Activated CD8-positive, alpha-beta memory T cell treated with anti-CD3 and anti-CD28 coated beads, Interleukin-2, amount 50 U/mL, for 24 hours (primary cell): ENCODE data around the gene C1QL1.

Experiments
- DNase-seq: peaks from one replicate; pipeline ENCODE4 v3.0.0-alpha.2; 2020; ENCODE audit errors: extremely low read depth

The C1QL1 gene

DNA sequence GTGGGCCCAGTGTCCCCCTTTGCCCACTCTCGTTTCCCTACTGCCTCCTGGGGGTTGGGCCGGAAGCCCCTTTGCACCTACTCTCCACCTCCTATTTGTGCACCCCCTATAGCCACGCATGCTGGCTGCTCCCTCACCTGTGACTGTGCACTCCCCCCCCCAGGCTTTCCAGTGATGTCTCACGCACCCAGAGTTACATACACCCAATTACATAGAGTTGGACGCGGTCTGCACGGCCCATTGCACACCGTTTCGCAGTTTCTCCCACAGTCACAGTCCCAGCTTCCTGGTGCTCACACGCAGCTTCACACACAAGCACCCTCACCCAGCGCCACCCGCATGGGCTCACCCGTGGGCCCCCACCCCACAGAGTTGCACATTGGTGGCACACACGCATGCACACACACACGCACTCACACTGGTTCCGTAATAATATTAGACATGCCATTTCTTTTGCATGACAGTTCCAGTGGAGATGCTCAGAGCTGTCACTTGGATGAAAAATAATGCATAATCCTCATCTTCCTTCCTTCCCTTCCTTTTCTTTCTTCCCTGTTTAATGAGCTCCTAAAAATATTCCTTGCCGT is 21.5 kb upstream of the C1QL1 start:
- no peak for DNase-seq

DNA sequence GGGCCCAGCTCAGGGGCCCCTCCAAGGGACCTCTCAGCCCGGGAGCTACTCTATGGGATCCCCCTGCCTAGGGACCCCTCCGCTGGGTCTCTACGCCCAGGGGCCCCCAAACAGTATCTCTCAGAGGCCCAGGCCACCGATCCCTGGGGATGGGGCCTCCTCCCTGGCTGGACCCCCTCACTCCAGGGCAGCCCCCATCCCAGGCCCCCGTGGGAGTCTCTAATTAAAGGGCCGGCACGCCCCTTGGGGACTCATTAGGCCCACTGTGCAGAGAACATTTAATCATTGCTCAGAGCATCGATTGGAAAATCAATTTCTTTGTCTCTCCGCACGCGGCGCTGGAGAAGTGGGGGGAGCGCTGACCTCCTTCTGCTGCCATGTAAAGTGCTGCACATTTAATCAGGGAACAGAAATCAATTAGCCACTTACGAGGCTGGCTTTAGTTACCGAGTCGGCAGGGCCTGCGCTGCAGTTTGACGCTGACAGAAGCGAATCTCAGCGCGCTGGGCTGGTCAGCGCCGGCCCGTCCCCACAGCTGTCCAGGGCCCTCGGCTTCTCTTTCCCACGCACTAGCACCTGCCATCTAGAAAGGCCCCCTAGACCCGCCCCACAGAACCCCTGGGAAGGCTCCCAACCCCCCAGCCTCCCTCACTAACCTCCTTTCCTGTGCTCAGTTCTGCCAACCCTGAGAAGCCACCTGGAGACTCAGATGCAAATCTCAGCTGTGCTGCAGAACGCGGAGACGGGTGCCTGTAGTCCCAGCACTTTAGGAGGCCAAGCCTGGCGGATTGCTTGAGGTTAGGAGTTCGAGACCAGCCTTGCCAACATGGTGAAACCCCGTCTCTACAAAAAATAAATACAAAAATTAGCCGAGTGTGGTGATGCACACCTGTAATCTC is 20.2 kb upstream of the C1QL1 start:
- no peak for DNase-seq

DNA sequence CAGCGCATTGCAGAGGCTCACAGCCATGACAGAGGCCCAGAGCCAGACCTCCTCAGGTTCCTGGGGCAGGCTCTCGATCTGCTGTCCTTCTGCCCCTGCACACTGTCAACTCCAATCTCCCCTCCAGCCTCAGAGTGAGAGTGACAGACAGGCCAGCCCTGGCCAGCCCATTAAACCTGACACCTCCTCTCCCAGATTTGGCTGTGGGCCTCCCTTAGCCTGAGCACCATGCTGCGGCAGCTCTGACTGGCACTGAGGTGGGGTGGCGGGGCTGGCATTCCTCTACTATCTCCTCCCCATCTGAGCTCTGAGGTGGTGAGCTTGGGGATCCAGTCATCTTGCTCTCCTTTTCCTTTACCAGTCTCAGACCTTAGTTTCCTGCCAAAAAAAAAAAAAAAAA is 15.5 kb upstream of the C1QL1 start:
- no peak for DNase-seq

DNA sequence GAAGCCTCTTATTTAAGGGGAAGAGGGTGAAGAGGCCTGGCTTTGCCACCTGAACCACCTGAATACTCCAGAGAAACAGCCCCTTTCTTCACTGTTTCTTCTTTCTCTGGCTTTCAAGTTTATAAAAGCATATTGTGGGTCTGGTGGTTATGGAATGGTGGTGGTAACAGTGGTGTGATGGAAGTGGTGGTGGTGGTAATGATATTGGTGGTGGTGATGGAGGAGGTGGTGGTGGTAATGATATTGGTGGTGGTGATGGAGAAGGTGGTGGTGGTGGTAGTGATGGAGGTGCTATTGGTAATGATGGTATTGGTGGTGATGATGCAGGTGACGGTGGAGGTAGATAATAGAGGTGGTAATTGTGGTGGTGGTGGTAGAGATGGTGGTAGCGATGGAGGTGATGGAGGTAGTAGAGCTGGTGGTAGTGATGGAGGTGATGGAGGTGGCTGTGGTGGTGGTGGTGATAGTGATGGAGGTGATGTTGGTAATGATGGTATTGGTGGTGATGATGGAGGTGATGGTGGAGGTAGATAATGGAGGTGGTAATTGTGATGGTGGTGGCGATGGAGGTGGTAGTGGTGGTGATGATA is 14.1 kb upstream of the C1QL1 start:
- DNase-seq = no peak

DNA sequence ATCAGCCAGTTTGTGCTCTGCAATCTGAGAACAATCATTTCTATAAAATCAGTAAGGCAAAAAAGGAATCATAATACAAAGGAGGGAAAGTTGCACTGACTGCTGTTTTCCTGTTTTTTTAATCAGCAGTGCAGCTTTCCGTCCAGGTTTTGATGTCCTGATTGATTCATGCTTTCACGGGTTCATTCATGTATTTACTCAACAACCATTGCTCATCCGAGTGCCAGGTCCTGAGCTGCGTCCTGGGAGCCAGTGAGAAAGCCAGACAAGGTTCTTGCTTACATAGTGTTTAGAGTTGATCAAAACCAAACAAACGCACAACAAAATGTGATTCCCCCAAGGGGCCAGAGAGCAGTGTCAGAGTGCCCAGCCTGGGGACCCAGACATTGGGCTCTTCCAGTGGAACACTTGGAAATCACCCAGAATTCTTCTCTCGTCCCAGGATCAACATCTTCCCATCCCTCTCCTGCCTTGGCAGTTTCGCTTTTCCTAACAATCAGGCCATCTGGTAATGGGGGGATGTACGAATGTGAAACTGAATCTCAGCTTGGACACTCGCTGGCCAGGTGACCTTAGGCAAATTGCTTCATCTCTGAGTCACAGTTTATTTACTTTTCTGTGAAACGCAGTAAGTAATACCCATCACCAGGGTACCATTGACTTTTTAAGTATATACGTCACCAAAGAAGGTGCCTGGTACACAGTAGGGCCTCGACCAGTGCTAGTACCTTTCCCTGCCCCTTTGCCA is 13.3 kb upstream of the C1QL1 start:
- DNase-seq = no peak

DNA sequence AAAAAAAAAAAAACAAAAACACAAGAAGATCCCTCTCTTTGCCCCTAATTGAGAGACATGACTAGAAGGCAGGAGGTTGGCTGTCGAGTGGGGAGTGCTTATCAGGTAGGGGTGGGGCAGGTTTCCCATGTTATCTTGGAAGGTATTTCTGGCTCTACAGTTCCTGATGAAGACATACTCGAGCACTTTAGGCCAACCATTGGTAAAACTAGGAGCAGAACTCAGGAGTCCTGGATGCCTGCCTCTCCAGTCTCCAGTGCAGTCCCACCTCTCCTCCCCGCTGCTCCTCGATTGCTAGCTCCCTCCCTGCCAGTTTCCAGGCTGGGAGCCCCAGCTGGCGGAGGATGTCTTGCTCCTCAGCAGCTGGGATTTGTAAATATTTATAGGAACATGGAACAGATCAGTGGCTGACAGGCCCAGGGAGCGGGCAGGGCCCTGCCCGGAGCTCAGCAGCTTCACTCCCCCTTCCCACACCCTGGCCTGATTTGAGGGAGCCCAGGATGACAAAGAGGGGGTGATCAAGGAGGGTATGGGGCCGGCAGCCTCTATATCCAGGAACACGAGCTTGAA is 11.4 kb upstream of the C1QL1 start:
- no peak for DNase-seq

DNA sequence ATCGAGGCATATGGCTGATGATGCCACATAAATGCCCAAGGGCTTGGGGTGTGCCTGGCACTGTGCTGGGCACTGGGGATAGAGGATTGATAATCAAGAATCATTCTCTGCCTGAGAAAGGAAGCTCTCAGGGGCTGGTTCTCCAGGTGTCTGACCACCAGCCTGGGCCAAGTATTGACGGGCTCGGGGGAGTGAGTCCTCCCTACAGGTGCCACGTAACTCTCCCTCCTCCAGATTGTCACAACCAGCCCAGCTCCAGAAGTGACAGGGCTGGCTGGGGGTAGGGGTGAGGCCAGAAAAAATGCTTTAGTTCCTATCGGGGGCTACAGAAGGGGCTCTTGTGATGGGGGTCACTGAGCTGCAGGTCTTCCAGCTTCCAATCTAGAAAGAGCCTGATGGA is 10.7 kb upstream of the C1QL1 start:
- DNase-seq = no peak

DNA sequence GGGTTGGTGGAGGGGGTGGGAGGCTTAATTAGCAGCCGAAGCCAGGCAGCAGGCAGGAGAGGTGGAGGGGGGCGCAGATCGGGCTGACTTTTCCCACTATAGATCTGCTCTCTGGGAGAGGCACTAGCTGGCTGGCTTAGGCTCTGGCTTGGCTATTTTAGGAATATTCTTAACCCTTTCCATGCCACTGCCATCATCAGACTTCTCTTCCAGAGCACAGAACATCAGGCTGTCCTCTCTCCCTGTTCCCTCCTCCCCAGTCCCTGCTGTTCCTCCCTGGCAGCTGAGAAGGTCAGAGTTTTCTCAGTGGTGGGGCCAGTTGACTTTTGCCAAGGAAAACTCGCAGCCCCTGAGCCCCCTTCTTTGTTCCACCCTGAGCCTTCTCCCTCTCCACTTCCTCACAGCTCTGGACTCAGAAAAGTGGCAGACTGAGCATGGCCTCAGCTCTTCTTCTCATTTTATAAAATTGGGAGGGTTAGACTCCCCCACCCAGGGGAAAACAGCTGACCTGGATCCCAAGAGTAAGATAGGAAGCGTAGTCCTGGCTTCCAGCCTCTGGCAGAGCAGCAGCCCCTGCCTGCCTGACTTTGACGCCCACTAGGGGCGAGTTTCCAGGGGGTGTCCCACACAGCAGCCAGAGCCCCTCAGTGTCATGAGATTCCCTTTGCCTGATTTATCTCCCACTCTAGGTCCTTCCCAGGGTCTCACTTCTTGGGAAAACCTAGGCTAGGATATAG is 9.9 kb upstream of the C1QL1 start:
- DNase-seq = no peak

DNA sequence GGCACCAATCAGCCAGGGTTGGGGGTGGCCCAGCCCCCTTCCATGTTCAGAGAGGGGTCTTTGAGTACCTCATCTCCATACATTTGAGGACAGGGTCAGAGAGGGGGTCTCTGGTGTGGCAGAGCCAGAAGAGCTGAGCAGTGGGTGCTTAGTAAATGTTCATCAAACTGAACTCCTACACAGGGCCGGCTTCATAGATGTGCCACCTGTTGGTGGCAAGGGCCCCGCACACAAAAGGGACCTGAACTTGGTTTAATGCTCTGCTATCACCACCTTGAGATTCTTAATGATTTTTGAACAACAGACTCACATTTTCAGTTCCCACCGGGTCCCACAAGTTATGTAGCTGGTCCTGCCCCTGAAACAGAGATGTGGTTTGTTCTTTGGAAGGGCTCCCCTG is 9.0 kb upstream of the C1QL1 start:
- no peak for DNase-seq

DNA sequence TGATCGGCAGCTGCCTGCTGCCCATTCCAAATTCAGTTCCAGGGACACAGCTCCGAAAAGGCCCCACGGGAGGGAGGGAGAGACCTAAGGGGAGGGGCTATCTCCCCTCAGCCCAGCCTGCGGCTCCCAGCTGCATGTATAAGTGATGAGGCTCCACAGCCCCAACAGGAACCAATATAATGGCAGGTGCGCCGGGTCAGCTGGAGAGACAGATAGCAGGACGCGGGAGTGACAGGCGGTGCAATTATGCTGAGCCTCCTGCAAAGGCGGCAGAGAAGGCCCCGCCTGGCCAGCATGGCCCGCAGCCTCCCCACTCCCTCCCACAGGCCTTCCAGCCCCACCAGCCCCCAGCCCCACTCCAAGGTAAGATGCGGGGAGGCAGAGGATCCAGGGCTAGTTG is 8.1 kb upstream of the C1QL1 start:
- no peak for DNase-seq

DNA sequence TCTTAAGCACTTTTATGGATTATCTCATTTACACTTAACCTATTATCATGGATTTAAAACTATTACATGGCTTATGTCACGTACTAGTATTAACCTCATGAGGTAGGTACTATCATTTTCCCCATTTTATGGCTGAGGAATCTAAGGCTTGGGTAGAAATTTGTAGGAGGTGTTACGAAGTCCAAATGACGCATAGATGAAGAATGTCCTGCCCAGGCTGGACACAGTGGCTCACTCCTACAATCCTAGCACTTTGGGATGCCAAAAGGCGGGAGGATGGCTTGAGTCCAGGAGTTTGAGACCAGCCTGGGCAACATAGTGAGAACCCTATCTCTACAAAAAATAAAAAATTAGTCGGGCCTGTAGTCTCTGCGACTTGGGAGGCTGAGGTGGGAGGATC is 4.8 kb upstream of the C1QL1 start:
- no peak for DNase-seq

DNA sequence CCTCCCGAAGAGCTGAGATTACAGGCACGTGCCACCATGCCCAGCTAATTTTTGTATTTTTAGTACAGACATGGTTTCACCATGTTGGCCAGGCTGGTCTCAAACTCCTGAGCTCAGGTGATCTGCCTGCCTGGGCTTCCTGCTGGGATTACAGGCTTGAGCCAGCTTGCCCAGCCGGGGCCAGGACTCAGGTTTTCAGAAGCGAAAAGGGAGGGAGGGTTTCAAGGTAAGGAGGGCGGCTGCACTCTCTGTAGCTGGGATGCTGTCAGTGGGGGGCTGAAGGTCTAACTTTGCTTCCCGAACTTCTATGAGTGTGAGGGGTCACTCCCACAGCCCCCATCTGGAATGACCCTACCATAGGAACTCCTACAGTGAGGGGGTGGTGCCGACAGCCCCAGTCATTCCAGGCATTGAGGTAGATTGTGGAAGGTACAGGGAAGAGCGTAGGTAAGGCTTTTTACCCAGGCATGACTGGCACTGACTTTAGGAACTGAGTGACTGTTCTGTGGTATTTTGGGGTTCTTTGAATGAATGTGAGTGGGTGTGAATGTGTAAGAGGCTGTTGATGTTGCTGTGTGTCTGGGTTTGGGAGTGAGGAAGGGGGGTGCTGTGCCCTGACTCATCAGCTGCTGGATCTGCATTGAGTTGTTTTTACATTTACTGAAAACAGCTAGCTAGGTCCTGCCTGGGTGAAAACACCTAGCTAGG is 3.8 kb upstream of the C1QL1 start:
- peak; percentile 31 for DNase-seq

DNA sequence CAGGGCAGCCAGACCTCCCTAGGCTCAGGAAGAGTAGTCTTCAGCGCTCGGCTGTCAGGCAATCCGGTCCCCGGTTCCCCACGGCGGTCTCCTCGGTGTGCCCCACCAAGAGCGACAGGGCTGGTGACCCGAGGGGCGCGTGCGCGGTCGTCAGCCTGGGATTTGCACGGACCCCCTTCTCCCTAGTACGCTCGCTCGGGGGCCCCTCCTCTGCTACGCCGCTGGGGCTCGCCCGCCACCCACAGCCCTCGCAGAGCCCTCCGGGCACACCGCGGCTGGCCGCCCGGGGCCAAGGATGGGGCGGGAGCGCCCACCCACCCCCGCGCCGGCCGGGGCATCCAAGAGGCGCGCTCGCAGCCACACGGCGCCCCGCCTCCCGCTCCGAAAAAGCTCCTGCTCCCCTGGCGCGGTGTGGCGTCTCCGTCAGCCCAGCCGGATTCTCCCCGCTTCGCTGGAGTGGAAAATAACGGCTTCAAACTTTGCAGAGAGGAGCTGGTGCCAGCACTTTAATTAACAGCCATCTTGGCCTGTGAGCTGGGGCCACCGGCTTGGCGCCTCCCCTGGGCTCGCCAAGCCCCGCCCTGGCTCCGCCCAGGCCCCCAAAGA is 2.1 kb upstream of the C1QL1 start:
- no peak for DNase-seq

DNA sequence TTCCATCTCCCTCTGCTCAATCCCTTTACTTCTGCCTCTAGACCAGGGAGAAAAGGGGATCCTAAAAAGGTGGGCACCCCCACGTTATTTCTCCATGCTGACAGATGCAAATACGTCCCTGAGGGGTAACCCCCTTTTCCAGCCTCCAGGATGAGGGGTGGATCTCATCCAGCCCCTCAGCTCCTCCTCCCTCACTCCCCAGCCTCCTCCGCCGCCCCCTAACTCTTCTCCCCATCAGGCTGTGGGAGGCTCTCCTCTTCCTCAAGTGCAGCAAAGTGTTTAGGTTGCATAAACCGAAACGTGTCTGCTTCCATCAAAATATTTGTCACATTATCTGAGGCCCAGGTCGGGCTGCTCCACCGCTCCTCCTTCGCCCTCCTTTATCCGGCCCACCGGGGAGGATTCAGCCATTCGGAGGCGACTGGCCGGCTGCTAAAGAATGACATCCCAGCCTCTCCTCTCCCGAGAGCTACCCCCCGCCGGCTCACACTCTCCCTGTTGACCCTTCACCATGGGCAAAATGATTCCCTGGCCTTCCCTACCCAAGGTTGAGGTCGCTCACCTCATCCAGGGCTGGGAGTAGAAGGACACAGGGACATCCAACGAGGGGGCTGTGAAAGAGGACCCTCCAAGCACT is 1.2 kb upstream of the C1QL1 start:
- no peak for DNase-seq

DNA sequence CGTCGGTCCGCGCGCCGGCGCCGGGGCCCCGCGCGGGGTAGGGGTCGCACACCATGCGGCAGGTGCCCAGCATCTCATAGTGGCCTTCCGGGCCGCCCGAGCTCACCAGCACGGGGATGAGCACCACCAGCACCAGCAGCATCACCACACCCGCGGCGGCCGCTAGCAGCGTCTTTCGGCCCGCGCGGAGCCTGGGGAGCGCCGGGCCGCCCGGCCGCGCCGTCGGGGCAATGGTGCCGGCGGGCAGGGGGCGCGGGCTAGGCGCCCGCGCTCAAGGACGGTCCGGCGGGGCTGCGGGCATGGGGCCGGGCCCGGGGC is 237 bp downstream of the C1QL1 start:
- no peak for DNase-seq

DNA sequence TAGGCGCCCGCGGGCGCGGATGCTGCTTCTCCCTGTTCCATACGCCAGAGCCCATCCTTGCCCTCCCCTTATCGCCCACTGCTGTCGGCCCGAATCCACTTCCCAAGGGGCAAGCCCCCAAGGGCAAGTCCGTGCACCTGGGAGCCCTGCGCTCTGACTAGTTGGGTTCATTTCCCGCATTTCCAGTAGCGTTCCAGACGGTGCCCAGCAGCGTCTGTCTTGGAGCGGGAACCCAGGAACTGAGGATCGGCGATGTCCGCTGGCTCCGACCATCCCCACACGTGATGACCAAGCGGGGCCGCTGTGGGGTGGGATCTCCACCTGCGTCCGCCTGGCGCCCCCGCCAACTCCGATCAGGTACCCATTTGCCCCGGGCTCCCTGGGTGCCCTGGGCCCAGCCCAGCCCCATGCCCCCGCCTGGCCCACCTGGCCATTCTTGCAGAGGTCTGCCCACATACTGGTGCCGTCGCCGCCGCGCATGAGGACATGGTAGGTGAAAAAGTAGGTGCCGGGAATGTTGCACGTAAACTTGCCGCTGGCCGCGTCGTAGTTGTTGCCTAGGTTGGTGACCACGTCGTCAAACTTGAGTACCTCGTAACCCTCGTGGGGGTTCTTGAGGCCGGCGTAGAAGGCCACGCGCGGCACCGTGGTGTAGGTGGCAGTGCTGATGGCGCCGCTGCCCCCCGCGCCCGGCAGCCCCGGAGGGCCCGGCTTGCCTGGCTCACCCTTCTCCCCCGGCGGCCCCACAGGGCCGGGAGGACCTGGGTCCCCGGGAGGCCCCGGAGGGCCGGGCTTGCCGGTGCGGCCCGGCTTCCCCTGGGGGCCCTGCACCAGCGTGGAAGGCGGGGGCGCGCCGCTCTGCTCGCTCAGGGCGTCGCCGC is 837 bp downstream of the C1QL1 start:
- DNase-seq = no peak

DNA sequence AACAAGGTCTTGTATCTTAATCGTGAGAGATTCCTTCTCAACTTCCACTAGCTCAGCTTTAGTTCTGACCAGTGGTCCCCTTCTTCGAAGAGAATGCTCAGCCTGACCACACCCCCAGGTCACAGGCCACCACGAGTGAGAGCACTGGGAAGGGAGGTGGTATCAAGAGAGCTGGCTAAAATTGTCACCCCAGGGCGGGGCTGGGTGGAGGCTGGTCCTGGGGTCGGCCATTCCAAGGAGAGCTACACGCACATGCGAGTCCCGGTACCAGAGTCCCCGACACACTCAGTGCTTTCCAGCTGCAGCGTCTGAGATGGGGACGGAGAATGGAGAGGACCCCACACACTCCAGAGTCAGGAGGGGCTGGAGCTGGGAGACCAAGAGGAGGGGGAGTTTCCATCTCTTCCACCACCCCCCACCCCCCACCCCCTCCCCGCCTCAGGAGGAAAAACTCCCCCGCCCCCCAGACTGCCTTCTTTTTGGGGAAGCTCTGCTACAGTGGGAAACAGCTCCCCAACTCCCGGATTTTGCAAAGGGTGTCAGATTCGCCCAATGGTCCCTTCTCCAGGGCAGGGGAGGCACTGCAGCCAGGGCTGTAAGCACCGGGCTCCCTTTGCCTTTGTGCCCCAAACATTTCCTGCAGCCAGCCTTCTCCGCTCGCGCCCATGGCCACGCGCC is 1.6 kb downstream of the C1QL1 start:
- DNase-seq = no peak

DNA sequence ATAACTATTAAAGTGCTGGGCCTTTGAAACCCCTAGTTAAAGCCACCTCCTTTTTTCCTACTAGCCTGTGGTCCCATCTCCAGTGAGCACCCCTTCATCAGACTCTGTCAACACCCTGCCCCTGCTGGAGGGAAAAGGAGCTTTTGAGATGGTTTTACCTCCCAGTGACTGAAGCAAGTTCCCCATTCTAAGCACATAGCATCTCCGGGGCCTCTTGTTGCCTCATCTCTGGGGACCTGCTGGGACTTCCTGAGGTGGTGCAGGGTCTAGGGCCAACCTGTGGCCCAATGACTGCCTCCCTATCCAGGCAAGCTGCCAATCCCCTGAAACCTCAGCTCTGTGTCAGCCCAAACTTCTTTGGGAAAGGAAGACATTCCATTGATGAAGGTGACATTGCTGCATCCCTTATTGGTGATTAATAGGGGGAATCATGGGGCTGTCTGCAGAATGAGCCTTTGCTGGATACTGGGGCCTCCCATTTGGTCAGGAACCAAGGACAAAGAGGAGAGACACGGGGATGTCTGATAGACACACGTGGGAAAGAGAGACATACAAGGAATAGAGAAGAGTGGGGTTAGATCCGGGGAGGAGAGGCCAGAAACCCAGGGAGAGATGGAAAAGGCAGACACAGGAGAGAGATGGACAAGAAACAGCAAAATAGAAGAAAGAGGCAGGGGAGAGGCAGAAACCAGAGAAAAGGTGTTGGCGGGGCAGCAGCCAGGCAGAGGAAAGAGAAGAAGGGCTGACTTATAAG is 2.4 kb downstream of the C1QL1 start:
- no peak for DNase-seq
